ENCODE data around the gene IL22RA1.

The IL22RA1 gene

DNA sequence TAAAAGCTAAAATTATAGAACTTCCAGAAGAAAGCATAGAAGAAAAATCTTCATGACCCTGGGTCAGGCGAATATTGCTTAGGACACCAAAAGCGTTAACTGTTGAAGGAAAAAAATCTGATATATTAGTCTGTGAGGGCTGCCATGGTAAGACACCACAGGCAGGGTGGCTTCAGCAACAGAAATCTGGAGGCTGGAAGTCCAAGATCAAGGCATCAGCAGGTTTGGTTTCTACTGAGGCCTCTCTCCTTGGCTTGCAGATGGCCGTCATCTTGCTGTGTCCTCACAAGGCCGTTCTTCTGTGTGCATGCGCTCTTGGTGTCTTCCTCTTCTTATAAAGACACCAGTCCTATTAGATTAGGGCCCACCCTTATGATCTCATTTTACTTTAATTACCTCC lies 29.7 kb upstream of the IL22RA1 start:
- TF ChIP-seq, protein P1, sequence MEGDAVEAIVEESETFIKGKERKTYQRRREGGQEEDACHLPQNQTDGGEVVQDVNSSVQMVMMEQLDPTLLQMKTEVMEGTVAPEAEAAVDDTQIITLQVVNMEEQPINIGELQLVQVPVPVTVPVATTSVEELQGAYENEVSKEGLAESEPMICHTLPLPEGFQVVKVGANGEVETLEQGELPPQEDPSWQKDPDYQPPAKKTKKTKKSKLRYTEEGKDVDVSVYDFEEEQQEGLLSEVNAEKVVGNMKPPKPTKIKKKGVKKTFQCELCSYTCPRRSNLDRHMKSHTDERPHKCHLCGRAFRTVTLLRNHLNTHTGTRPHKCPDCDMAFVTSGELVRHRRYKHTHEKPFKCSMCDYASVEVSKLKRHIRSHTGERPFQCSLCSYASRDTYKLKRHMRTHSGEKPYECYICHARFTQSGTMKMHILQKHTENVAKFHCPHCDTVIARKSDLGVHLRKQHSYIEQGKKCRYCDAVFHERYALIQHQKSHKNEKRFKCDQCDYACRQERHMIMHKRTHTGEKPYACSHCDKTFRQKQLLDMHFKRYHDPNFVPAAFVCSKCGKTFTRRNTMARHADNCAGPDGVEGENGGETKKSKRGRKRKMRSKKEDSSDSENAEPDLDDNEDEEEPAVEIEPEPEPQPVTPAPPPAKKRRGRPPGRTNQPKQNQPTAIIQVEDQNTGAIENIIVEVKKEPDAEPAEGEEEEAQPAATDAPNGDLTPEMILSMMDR (IDR thresholded peaks at IDR 0.05; ENCODE audit: low read depth, low read length, missing control alignments) = no peak
- no peak overlapping the region for H3K4me3 ChIP-seq (ENCODE audit: low read depth, low read length)
- H3K27me3 ChIP-seq (replicated peaks) = peaks cover 6% of the 10 kb centered on the region
- in situ Hi-C loops (cut with HindIII; ENCODE audit: low pct_ligation_motif_present, low sequenced_read_pairs) = no loop called here
- H3K27ac ChIP-seq = no peak overlapping the region
- H3K36me3 ChIP-seq (replicated peaks) = no peaks in the 10 kb centered on the region
- no peak for DNase-seq

DNA sequence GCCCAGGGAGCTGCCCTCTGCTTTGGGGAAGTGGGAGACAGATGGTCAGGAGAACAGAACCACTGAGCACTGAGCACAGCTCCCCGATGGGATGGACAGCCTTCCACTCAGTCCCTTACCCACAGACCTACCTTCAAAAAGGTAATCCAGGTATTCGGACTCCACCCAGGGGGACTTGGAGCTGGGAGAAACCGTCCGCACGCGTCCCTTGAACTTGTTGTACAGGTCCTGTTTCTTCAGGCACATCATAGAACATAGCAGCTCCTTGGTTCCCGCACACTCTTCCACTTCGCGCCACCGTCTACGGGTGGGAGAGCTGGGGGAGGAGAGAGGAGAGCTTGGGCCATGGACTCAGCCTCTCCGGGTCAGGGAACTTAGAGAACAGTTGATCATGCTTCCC lies 26.3 kb upstream of the IL22RA1 start:
- Histone ChIP-seq H3K4me3 (ENCODE audit: low read depth, low read length) (no peak overlapping the region), H3K27me3 (replicated peaks) (peaks cover 6% of the 10 kb centered on the region), H3K27ac (no peak overlapping the region), H3K36me3 (replicated peaks) (no peaks in the 10 kb centered on the region)
- TF ChIP-seq, protein P1 (IDR thresholded peaks at IDR 0.05; ENCODE audit: low read depth, low read length, missing control alignments) = no peak
- in situ Hi-C loops (cut with HindIII; ENCODE audit: low pct_ligation_motif_present, low sequenced_read_pairs) = no loop called here
- no peak for DNase-seq

DNA sequence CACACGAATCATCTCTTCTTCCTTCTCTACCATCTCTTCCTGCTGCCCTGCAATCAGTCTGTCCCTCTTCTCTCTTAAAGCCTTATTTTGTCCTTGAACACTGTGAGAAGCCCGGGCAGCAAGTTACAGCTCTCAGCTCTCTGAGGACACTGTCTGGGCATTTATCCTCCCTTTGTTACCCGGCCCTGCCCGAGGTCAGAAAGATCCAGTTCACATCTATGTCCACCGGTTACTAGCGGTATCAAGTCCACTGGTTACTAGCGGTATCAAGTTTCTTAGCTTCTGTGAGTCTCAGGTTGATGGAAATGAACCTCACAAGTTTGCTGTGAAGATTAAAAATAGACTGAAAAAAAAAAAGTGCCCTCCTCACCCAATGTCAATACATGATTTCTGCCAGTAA lies 25.3 kb upstream of the IL22RA1 start:
- Histone ChIP-seq H3K27ac (no peak overlapping the region), H3K4me3 (ENCODE audit: low read depth, low read length) (no peak overlapping the region), H3K27me3 (replicated peaks) (peaks cover 4% of the 10 kb centered on the region), H3K36me3 (replicated peaks) (no peaks in the 10 kb centered on the region)
- no peak for DNase-seq
- in situ Hi-C loops (cut with HindIII; ENCODE audit: low pct_ligation_motif_present, low sequenced_read_pairs) = no loop called here
- TF ChIP-seq, protein P1 (IDR thresholded peaks at IDR 0.05; ENCODE audit: low read depth, low read length, missing control alignments) = no peak

DNA sequence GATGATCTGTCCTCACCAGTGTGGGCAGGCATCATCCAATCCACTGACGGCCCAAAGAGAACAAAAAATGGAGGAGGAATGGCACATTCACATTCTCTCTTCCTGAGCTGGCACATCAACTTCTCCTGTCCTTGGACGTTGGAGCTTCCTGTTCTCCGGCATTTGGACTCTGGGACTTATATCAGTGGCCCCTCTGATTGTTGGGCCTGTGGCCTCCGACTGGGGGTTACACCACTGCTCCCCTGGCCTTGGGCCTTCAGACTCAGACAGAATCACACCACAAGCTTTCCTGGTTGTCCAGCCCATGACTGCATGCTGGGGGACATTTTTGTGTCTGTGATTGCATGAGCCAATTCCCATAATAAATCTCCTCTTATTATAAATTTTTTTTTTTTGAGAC lies 24.1 kb upstream of the IL22RA1 start:
- in situ Hi-C loops (cut with HindIII; ENCODE audit: low pct_ligation_motif_present, low sequenced_read_pairs) = no loop called here
- TF ChIP-seq, protein P1 (IDR thresholded peaks at IDR 0.05; ENCODE audit: low read depth, low read length, missing control alignments) = no peak
- DNase-seq = no peak
- Histone ChIP-seq H3K36me3 (replicated peaks) (no peaks in the 10 kb centered on the region), H3K27me3 (replicated peaks) (peaks cover 4% of the 10 kb centered on the region), H3K4me3 (ENCODE audit: low read depth, low read length) (no peak overlapping the region), H3K27ac (no peak overlapping the region)

DNA sequence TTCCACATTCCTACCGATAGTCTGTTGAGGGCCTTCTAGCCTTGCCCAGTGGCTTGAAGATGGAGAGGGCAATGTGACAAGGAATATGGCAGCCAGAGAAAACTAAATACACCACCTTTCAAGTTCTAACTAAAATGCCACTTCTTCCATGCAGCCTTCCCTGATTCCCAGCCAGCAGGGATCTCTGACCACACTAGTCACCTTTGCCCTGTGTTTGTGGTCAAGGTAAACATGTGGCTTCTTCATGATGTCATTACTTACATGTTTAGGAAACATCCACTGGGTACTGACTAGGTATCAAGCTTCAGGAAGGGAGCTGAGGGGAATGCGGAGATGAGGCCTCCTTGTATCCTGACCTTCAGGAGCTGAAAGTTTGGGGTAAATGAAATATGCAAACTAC lies 22.6 kb upstream of the IL22RA1 start:
- in situ Hi-C loops (cut with HindIII; ENCODE audit: low pct_ligation_motif_present, low sequenced_read_pairs) = no loop called here

DNA sequence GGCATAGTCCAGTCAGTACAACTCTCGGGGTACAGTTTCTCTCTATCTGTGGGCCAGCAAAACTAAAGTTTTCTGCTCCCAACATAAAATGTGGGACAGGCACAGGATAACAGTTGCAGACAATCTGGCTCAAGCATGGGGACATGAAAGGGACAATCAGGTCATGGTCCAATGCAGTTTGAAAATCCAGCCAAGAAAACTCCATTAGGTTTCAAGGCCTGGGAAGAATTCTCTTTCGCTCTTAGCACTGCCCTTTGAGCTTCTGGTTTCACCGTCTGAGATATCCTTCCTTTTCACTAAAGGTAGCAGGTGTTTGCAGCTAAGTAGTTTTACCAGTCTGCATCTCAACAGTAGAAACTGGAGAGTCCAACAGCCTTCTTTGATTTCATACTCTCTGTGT lies 21.1 kb upstream of the IL22RA1 start:
- Histone ChIP-seq H3K27me3 (replicated peaks) (peaks cover 6% of the 10 kb centered on the region), H3K27ac (no peak overlapping the region), H3K36me3 (replicated peaks) (no peaks in the 10 kb centered on the region), H3K4me3 (ENCODE audit: low read depth, low read length) (no peak overlapping the region)
- in situ Hi-C loops (cut with HindIII; ENCODE audit: low pct_ligation_motif_present, low sequenced_read_pairs) = no loop called here
- no peak for DNase-seq
- TF ChIP-seq, protein P1 (IDR thresholded peaks at IDR 0.05; ENCODE audit: low read depth, low read length, missing control alignments) = no peak

More for the DNA sequence above, 22.6 kb upstream of the IL22RA1 start:
- TF ChIP-seq, protein P1 (IDR thresholded peaks at IDR 0.05; ENCODE audit: low read depth, low read length, missing control alignments) = no peak
- H3K27me3 ChIP-seq (replicated peaks) = peaks cover 6% of the 10 kb centered on the region
- DNase-seq = no peak
- H3K36me3 ChIP-seq (replicated peaks) = no peaks in the 10 kb centered on the region
- no peak overlapping the region for H3K27ac ChIP-seq
- H3K4me3 ChIP-seq (ENCODE audit: low read depth, low read length) = no peak overlapping the region

Measured in brain microvascular endothelial cell (primary cell).